Neural cell (in vitro differentiated cells): Measurements from ENCODE around the gene ZNF587B. TPM values are rescaled to one million over a fixed set of nuclear protein-coding genes. Genes with fewer than 3 reads are reported as not detected.
"Not testable (repeated sequence)": the region's sequence is repeated elsewhere in the genome, so short reads cannot be mapped to it uniquely, and the experiment has no call there.

Source experiments
- H2AFZ ChIP-seq: fragments of 200-600, 300-800 bp; sonication (generic), shearing (Covaris generic); 2 replicates; pipeline ENCODE4 v1.6.0; 2014; ENCODE audit warnings: low read depth, mild to moderate bottlenecking, antibody characterized with exemption, low read length, moderate library complexity
- H3F3A ChIP-seq: fragments of 200-600 bp; shearing (Covaris generic); 2 replicates; pipeline ENCODE4 v1.6.1; 2016; ENCODE audit warnings: mild to moderate bottlenecking, moderate library complexity, mixed read lengths, antibody characterized with exemption, low read length; ENCODE audit not compliant: insufficient read depth, poor library complexity, severe bottlenecking
- H3K27ac ChIP-seq: fragments of 200-600, 300-800 bp; sonication (generic), shearing (Covaris generic); 2 replicates; pipeline ENCODE4 v1.5.1; 2014; ENCODE audit warnings: mild to moderate bottlenecking, low read length, moderate library complexity
- H3K27me3 ChIP-seq: fragments of 300-800, 200-600 bp; sonication (generic), shearing (Covaris generic); 2 replicates; pipeline ENCODE4 v1.6.0; 2014; ENCODE audit warnings: mild to moderate bottlenecking, low read depth, low read length, moderate library complexity; ENCODE audit not compliant: insufficient read depth
- H3K36me3 ChIP-seq: fragments of 300-800, 200-600 bp; sonication (generic), shearing (Covaris generic); 2 replicates; pipeline ENCODE4 v1.5.1; 2014; ENCODE audit warnings: mild to moderate bottlenecking, antibody characterized with exemption, low read length, moderate library complexity; ENCODE audit not compliant: insufficient read depth
- H3K4me2 ChIP-seq: fragments of 300-800, 200-600 bp; sonication (generic), shearing (Covaris generic); 2 replicates; pipeline ENCODE4 v1.6.0; 2014; ENCODE audit warnings: mild to moderate bottlenecking, low read length
- H3K4me3 ChIP-seq: fragments of 300-800, 200-600 bp; sonication (generic), shearing (Covaris generic); 2 replicates; pipeline ENCODE4 v1.5.1; 2014; ENCODE audit warnings: mild to moderate bottlenecking, low read length, moderate library complexity
- H3K79me2 ChIP-seq: fragments of 200-600 bp; shearing (Covaris generic); replicated peaks from 2 replicates; pipeline ENCODE4 v1.6.0; 2014; ENCODE audit warnings: mild to moderate bottlenecking, low read length, moderate library complexity; ENCODE audit not compliant: insufficient read depth
- H3K9ac ChIP-seq: fragments of 300-800, 200-600 bp; sonication (generic), shearing (Covaris generic); 2 replicates; pipeline ENCODE4 v1.6.1; 2016; ENCODE audit warnings: mild to moderate bottlenecking, low read length, mixed read lengths
- H3K9me2 ChIP-seq: fragments of 200-600 bp; shearing (Covaris generic); 2 replicates; pipeline ENCODE4 v1.6.1; 2016; ENCODE audit warnings: mild to moderate bottlenecking, low read length, mixed read lengths; ENCODE audit not compliant: insufficient read depth
- H3K9me3 ChIP-seq: fragments of 200-600, 300-800 bp; sonication (generic), shearing (Covaris generic); 2 replicates; pipeline ENCODE4 v1.6.1; 2016; ENCODE audit warnings: mild to moderate bottlenecking, mixed run types, low read length, moderate library complexity, mixed read lengths
- H4K20me1 ChIP-seq: fragments of 200-600 bp; shearing (Covaris generic); 2 replicates; pipeline ENCODE4 v1.6.1; 2016; ENCODE audit warnings: mild to moderate bottlenecking, mixed run types; ENCODE audit not compliant: insufficient read depth
- EP300 ChIP-seq: fragments of 450-650 bp; conservative IDR thresholded peaks from 2 replicates; pipeline ENCODE4 v1.6.1; 2014; ENCODE audit warnings: antibody characterized with exemption, mild to moderate bottlenecking, moderate library complexity; ENCODE audit not compliant: poor library complexity, severe bottlenecking
- EZH2 ChIP-seq: fragments of 200-600, 300-800 bp; shearing (Covaris generic), sonication (generic); IDR thresholded peaks from 2 replicates; pipeline ENCODE4 v1.6.1; 2014; ENCODE audit warnings: antibody characterized with exemption, low read length, borderline replicate concordance, mild to moderate bottlenecking; ENCODE audit not compliant: insufficient read depth, poor library complexity, severe bottlenecking
- MXI1 ChIP-seq: fragments of 450-650 bp; conservative IDR thresholded peaks from 2 replicates; pipeline ENCODE4 v1.6.1; 2014; ENCODE audit warnings: antibody characterized with exemption, mild to moderate bottlenecking; ENCODE audit not compliant: poor library complexity, severe bottlenecking
- POLR2AphosphoS5 ChIP-seq: IDR thresholded peaks from 2 replicates; pipeline ENCODE4 v1.6.1; 2012
- RAD21 ChIP-seq: fragments of 450-650 bp; conservative IDR thresholded peaks from 2 replicates; pipeline ENCODE4 v1.6.1; 2014; ENCODE audit warnings: antibody characterized with exemption, mild to moderate bottlenecking, moderate library complexity
- REST ChIP-seq: IDR thresholded peaks from 2 replicates; pipeline ENCODE4 v1.6.1; 2012; ENCODE audit warnings: borderline replicate concordance
- SMC3 ChIP-seq: fragments of 450-650 bp; conservative IDR thresholded peaks from 2 replicates; pipeline ENCODE4 v1.6.1; 2014; ENCODE audit warnings: antibody characterized with exemption, mild to moderate bottlenecking, moderate library complexity; ENCODE audit not compliant: poor library complexity
- TAF1 ChIP-seq: IDR thresholded peaks from 2 replicates; pipeline ENCODE4 v1.6.1; 2012; ENCODE audit warnings: low read depth
- polyA plus RNA-seq: library from polyadenylated mRNA; depleted of rRNA; stranded (reverse); fragments of >200 nt; gene quantifications from 2 replicates; pipeline ENCODE4 v1.2.3, GENCODE V29; 2014
- TF ChIP-seq, protein P1 (sequence below): fragments of 450-650 bp; IDR thresholded peaks from 2 replicates; pipeline ENCODE4 v1.5.1; 2014; ENCODE audit warnings: antibody characterized with exemption, mild to moderate bottlenecking, moderate library complexity; ENCODE audit not compliant: poor library complexity, severe bottlenecking

ZNF587B gene
- polyA plus RNA-seq, 1 donor from 2014 or later = 5.7 TPM

GRCh38 chr19:57825511-57825910 is 4.6 kb upstream of the ZNF587B start:
- Histone ChIP-seq H3K9me2 (no peaks in the 10 kb centered on the region), H3K79me2 (no peaks in the 10 kb centered on the region), H4K20me1 (no peaks in the 10 kb centered on the region), H3K9me3 (no peaks in the 10 kb centered on the region), H3K4me3 (no peak overlapping the region), H3K36me3 (no peaks in the 10 kb centered on the region), H2AFZ (no peak overlapping the region), H3K27me3 (no peaks in the 10 kb centered on the region), H3K4me2 (no peak overlapping the region), H3K9ac (no peak overlapping the region), H3F3A (no peaks in the 10 kb centered on the region), H3K27ac (no peak overlapping the region)
- TF ChIP-seq POLR2AphosphoS5 = no peak
- TF ChIP-seq RAD21 = no peak
- TF ChIP-seq SMC3 = no peak
- TF ChIP-seq EP300 = no peak
- TF ChIP-seq EZH2 = no peak
- no peak for TF ChIP-seq MXI1
- no peak for TF ChIP-seq REST
- TF ChIP-seq, protein P1, sequence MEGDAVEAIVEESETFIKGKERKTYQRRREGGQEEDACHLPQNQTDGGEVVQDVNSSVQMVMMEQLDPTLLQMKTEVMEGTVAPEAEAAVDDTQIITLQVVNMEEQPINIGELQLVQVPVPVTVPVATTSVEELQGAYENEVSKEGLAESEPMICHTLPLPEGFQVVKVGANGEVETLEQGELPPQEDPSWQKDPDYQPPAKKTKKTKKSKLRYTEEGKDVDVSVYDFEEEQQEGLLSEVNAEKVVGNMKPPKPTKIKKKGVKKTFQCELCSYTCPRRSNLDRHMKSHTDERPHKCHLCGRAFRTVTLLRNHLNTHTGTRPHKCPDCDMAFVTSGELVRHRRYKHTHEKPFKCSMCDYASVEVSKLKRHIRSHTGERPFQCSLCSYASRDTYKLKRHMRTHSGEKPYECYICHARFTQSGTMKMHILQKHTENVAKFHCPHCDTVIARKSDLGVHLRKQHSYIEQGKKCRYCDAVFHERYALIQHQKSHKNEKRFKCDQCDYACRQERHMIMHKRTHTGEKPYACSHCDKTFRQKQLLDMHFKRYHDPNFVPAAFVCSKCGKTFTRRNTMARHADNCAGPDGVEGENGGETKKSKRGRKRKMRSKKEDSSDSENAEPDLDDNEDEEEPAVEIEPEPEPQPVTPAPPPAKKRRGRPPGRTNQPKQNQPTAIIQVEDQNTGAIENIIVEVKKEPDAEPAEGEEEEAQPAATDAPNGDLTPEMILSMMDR = no peak
- no peak for TF ChIP-seq TAF1

DNA sequence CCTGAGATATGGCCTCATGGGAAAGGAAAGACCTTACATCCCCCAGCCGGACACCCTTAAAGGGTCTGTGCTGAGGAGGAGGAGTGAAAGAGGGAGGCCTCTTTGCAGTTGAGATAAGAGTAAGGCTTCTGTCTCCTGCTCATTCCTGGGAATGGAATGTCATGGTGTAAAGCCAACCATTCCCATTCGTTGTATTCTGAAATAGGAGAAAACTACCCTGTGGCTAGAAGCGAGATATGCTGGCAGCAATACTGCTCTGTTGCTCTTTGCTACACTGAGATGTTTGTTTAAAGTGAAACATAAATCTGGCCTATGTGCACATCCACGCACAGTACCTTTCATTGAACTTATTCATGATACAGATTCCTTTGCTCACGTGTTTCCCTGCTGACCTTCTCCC is 783 bp upstream of the ZNF587B start:
- H3K9ac ChIP-seq = no peak overlapping the region
- H3K4me2 ChIP-seq = no peak overlapping the region
- H4K20me1 ChIP-seq = no peaks in the 10 kb centered on the region
- peaks cover 15% of the 10 kb centered on the region for H3K79me2 ChIP-seq
- no peak overlapping the region for H3K4me3 ChIP-seq
- no peaks in the 10 kb centered on the region for H3K36me3 ChIP-seq
- H3K27ac ChIP-seq = no peak overlapping the region
- TF ChIP-seq MXI1 (no peak), TAF1 (no peak), EP300 (no peak), RAD21 (no peak), EZH2 (no peak), SMC3 (no peak), POLR2AphosphoS5 (no peak), REST (no peak)
- TF ChIP-seq, protein P1 = no peak
- H3K27me3 ChIP-seq = no peaks in the 10 kb centered on the region
- no peaks in the 10 kb centered on the region for H3K9me2 ChIP-seq
- H3K9me3 ChIP-seq = no peaks in the 10 kb centered on the region
- H2AFZ ChIP-seq = no peak overlapping the region
- no peaks in the 10 kb centered on the region for H3F3A ChIP-seq

DNA sequence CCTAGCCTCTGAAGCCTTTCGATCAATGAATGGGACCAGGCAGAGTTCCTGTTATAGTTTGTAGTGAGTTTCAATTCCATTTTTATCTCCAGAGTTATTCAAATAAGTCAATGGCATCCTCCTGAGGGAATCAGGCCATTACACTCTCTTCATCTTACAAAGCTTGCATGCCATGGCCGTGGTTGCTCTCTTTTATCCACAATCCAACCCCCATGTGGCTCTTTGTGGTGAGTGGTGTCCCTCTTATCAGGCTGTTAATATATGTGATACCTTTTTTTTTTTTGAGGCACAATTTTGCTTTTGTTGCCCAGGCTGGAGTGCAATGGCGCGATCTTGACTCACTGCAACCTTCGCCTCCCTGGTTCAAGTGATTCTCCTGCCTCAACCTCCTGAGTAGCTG is 6.9 kb downstream of the ZNF587B start:
- H3K9ac ChIP-seq, H3K9me2 ChIP-seq, H3K4me2 ChIP-seq, H3K9me3 ChIP-seq, H3F3A ChIP-seq, H2AFZ ChIP-seq, H3K27me3 ChIP-seq, H3K79me2 ChIP-seq, H3K27ac ChIP-seq, H3K4me3 ChIP-seq, H3K36me3 ChIP-seq, H4K20me1 ChIP-seq: not testable (repeated sequence)
